ENCODE data around the gene CYSTM1.

The CYSTM1 gene

DNA sequence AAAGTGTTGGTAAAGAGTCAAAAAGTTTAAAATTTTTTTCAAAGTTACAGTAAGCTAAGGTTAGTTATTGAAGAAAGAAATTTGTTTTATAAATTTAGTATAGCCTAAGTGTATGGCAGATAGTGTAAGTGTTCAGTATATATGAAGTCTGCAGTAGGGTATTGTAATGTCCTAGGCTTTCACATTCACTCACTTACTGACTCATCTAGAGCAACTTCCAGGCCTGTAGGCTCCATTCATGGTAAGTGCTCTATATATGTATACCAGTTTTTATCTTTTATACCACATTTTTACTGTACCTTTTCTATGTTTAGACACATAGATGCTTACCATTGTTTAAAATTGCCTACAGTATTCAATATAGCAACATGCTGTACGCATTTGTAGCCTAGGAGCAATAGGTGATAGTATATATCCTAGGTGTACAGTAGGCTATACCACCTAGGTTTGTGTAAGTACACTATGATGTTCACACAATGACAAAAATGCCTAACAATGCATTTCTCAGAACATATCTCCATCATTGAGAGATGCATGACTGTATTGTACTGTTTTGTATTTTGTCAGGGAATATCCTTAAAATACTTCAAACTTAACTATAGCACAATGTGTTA is 38.5 kb downstream of the CYSTM1 start:
- no peak for DNase-seq

DNA sequence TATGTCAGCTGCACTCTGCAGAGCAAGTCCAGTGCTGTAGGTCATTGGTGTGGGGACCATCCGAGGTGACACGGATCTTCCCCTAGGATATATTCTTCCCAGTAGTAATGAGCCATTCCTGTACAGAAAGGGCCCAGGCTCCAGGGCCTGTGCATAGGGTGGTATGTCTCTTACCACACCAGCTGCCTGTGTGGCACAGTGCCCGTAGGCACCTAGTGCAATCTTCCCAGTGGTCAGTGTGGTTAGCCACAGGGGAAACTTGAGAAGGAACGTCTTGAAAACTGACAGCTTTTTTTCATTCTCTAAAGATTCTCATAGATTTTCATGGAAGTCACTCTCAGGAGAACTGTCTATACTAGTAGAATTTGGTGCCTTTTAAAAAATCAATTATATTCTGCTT is 39.8 kb downstream of the CYSTM1 start:
- peak; percentile 18 to 47 (median 37) for DNase-seq

DNA sequence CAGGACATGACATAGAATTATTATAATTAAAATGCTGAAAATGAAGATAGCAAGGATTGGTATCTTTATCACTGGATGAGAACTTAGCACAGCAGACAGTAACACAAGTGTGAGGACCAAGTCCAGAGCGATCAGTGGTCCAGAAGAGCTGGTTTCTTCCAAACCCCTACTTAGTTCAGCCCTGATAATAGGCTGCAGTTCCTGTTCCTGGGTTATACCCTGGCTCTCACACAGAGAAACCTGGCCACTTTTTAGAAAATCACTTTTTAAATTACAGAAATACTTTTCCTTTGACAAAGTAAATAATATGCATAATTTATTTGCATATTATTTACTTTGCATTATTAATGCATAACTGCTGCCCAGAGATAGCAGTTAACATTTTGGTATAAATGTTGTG is 40.3 kb downstream of the CYSTM1 start:
- peak in 1 of 3 donors; percentile 7 for DNase-seq

DNA sequence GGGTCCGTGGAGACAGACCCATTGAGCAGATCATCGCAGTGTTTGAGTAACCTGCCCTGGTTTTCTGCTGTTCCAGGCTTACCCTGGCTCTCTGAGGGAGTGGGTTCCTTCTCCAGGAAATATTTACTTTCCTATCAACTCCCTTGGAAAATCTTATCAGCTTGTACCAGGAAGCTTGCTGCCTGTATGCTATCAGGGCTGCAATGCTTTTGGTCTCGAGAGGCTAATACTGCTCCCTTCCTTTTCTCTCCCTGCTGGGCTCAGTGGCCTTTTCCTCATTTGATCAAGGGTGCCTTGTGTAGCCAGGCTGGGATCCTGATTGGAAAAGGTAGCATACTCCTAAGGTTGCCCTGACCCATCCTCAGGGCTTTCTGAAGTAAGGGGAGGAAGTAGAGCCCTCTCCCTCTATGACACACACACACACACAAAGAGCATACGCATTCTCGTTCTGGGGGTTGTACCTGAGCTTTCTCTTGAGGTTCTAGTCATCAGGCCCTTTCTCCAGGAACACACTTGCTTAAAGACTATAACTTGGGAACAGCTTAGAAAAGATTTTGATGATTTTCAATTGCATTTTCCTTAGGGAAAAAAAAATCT is 41.6 kb downstream of the CYSTM1 start:
- peak in 1 of 3 donors; percentile 13 for DNase-seq

DNA sequence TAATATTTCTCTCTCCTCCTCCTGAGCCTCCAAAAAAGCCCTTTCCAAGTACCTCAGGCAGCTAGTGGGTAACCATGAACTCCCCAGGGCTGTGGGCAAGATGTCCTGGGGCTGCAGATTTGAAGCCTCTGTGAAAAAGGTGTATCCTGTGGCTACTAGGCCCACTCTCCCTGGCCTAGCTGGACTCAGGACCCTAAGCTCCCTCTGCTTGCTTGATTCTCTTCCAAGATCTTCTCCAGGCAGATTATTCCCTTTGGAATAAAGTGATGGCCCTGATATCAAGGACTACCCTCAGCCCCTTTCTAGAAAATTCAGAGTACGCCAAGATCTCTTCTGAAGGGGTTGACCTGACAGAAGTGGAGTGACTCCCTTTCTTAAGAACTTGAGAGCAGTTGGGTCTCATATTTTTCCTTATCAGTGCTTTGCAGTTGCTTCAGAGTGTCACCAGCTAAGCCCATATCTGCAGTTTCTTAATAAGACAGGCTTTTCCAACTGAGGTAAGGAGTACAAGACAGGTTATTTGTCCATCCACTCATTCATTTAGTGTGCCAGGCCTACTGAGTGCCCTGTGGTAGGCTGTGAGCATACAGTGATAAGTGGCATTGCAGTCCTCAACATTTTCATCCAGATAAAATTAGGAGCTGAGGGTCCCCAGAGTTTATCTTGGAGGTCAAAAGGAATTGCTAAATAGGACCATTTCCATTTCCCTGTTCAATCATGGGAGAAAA is 42.5 kb downstream of the CYSTM1 start:
- peak in 1 of 3 donors; percentile 13 for DNase-seq

DNA sequence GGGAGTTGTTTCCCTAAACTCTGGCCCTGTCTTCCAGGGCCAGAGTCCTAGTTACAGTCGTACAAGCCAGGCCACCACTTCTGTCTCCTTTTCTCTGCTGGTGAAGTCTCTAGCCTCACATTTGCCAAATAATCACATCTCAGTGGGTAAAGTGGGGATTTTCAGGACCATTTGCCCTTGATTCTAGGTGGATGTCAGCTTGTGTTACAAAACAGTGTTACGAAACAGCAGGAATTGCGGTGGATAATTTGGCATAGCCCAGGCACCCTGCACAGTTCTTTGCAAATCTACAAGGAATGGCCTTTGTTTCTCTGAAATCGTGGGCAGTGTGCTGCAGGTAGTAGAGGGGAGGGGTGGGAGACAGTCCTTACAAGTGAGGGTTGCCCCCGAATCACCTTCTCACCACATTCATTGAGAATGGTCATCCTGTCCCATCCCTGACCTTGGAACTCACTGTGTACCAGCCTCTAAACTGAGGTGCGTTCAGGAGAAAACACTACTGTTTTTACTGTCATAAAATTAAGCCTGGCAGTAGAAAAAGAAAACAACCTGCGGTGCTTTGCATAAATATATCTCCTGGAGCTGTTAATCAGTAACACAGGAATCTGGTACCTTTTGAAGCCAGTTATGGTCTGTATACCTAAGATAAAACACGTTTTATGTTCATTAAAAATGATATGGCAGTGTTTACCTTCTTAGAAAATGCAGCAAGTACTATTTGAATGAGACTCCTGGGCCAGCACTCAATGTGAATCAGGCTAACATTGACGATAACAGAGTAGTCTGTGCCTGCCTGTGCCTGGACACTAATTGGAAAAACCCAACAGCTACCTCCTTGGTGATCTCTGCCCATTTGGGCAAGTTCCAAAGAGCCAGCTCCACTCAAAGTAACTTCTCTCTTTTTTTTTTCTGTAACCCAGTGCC is 44.3 kb downstream of the CYSTM1 start:
- DNase-seq, result peak; percentile 64 to 79 (median 65)

DNA sequence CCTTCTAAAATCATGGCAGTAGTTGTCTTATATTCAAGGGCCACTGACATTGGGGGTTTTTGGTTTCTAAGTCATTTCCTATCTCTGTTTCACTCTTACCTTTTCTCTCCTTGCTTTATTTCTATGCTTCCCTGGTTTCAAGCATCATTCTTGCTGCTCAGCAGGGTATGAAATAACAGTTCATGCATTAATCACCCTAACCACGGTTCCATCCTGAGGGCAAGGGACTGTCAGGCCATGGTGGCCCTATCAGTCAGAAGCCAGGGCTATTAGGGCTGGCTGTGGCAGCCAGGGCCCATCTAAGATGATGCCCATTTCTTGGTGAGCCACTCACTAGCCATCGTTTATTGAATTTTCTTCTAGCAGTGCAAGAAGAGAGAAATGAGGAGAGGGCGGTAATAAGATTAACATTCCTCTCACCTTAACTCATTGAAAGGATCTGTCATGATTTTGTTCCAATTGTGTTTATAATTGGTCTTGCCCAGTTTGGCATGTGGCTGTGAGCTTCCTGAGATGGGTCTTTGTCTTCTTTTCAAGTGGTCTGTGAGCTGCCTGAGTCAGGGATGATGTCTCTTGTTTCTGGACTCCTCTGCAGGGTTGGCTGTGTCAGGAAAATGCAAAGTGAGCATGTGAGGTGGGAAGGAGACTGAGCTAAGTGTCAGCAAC is 45.2 kb downstream of the CYSTM1 start:
- DNase-seq, result peak in 2 of 3 donors; percentile 36 to 39

DNA sequence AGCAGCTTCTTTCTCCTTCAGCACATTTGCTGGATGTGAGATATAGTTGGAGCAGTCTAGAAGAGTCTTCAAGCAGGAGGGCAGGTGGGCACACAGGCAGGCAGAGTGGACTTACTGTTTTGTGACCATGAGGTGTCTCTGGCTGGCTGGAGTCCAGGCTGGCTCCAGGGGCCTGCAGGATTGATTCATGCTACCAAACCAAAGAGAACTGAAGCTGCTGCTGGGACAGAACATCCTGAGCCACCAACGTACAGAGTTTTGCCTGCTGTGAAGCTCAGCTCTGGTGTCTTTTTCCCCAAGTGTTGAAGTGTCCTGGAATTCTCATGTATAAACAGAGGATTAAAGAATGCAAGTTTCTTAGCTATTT is 45.7 kb downstream of the CYSTM1 start:
- no peak for DNase-seq

DNA sequence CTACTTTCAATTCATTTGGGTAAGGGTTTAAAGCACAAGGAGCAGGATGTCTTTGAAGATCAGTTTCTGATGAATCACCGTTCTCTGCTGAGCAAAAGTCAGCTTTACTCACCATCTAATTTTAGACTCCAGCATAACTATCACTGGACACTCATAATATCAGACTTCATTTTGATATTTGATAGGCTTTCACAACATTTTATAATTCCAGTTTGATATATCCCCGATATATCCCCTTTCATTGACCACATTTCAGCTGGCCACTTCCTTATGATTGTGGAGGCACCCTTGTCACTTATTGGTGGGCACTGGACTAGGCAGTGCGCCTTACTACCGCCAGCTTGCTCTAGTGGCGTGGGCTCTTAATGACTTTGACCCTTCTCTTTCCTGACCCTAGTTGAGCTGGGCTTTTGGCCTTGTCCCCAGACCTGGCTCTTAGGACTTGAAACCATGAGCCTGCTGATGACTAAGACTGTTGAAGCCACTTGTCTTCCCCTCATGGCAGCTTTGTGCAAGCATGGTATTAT is 46.8 kb downstream of the CYSTM1 start:
- peak; percentile 64 to 86 (median 86) for DNase-seq

DNA sequence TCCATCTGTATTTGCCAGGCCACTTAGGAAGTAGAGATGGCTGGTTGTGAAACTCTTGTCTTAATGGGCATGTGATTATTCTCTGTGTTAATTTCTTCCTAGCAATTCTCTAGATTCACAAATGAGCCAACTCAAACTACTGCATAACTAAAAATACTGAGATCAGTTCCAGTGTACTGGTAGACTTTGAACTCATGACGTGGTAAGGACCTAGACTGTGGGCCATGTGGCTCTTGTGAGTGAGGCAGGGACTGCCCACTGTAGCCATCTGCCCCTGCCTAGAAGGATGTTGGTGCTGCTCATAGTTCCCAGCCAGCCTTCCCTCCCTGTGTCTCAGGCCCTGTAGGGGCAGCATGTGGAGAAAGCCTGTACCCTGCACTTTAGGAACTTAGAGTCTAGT is 47.4 kb downstream of the CYSTM1 start:
- no peak for DNase-seq

DNA sequence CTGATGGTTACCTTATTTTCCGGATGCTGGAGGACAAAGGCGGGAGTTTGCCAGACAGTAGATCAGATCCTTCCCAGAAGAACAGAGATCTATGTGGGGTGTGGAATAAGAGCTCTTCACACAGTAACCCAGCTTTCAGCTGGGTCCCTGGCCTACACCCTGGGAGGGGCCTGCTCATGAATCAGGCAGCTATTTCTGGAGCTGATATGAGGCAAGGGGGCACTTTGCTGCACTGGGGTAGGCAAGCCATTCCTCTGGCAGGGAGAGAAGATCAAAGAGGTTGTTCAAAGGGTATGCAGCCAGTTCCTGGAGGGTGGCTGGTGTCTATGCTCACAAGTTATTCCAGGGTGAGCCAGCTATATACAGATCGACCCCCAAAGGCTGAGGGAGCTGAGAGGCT is 48.6 kb downstream of the CYSTM1 start:
- no peak for DNase-seq

DNA sequence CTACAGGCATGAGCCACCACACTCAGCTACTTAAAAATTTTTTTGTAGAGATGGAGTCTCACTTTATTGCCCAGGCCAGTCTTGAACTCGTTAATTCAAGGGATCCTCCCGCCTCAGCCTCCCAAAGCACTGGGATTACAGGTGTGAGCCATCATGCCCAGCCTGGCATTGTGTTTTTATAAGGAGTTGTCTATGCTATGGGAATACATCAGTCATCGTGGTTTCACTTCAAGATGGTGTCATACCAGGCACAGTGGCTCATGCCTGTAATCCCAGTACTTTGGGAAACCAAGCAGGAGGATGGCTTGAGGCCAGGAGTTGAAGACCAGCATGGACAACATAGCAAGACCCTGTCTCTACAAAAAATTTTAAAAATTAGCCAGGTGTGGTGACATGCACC is 49.7 kb downstream of the CYSTM1 start:
- no peak for DNase-seq

DNA sequence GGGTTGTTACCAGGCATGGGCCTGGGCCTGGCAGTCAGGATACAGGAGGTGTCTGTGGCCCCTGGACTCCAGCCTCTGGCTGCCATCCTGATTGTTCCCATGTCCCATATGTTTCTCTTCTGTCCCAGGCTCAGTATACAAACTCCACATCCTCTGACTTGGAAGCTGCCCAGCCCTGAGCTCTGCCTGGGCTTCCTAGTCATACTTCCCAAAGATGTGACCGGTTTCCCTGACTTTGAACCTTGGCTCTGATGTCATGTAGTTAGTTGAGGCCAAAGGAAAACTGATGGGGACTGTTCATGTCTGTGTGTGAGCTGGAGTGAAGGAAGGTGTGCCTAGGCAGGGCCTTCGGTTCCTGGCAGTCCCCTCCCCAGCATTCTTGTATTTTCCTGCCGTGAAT is 50.4 kb downstream of the CYSTM1 start:
- DNase-seq, result no peak

DNA sequence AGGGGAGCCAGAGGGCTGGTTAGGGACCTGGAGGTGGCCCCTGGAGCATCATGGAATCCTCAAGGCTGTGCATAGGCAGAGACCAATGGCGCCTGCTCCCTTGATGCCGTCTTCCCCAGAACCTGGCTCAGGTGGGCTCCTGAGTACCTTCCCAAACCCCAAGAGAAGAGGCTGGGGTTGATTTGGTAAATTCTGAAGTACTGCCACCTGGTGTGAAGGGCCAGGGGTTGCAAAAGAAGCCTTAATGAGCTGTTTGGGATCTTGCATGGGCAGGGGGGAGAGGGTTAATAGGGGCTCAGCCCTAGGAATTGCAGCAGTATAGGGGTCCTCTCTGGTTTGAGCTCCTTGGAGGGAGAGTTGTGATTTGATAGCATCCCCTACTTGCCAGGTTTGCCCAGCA is 52.1 kb downstream of the CYSTM1 start:
- no peak for DNase-seq

DNA sequence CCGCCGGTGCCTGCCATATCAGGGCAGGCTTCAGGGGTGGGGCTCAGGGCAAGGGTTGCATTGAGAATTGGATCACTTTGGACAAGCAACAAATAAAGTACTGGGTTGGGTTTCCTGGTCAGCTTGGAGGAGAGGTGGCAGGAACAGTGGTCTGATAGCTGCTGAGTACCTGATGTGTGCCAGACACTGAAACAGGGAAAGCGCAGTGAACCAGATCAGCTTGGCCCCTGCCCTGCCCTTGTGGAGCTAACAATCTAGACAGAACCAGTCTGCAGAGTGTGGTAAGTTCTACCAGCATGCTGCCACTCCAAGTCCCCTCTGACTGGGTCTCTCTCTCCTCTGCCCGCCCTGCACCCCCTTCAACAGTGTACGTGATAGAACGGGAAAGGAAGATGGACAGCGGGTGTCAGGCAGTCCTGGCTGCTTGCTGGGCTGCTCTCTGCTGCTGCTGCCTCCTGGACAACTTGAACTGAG is 53.4 kb downstream of the CYSTM1 start:
- no peak for DNase-seq

DNA sequence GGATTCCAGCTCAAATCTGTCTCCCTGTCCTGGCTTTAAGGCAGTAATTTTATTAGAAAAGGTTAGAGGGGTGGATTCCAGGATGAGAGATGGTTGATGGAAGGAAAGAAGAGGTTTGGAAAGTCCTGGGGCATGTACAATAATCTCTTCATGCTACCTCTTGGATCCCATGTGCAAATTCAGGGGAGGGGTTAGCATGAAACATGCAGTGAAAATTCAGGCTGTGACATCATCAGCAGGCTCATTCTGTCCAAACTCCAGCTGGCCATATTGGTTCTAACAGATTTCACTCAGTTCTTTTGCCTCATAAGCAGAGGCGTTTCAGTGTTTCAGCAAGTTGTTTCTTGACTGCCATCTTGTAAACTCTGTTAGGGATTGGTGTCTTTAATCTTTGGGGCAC is 55.4 kb downstream of the CYSTM1 start:
- no peak for DNase-seq

DNA sequence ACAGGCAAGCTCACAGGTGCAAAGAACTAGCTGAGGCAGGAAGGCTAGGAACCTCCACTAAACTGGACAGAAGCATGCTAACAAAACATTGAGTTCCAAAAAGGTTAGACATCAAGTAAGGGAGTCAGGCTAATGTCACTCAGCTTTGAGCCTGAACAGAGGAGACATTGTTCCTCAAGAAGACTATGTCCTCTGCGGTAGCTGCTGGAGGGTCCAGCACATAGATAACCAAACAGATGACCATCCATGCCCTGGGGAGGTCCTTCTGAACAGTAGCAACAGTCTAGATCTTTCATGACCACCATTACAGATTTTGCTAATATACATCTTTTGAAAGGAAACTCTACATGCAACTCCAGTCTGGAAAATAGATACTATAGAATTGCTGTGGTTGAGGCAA is 57.7 kb downstream of the CYSTM1 start:
- no peak for DNase-seq

DNA sequence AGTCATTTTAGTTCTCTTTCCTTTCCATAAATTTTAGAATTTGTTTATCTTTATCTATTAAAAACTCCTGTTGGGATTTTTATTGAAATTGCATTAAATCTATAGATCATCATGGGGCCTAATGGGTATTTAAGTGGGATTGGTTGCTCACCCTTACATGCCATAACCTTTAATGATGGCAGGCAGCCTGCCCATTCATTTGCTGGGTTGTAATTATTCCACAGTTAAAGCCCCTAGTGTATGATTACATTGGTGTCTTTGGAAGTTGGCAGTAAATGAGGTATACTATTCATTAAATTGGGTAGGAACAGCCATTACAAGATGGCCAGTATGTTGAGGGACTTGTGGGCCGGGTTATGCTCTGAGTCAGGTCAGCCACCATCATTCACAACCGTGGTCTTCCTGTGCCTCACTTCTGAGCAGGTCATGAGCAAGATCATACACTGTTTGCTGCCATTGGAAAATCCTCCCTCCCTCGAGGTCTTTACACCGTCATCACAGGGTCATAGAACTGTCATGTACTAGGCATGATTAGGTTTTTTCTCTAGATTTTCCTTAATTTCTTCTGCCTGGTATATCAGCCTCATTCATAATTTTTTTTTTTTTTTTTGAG is 59.5 kb downstream of the CYSTM1 start:
- no peak for DNase-seq

DNA sequence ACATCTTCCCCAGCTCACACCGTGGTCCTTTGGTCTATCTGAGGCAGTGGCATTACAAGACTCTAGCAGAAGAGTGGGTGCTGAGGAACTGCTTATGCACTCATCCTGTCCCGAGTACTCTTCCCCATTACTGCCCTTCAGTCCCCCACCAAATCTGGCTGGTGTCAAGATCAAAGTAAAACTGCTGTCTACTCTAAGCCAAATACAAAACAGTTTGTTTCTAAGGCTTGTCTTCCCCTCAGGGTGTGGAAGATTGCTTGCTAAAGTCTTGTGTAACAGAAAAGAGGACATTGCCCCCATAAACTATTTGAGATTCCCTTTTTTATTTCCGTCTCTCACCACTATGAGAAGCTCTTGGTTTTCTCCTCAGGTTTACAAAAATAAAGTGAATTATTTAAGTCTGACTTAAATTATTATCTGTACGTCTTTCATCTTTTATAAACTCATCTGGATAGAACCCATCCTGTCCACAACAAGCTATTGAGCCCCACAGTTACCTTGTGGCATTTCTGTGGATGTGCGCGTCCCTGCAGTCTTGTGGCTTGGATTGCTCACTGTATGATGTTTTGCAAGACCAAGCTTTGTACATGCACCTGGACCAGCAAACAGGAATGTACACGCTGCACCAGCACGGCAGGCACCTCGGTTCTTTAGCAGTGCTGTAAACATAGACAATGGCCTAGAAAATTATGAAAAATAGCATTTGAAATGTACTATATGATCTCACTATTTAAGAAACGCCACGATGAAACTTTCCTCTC is 61.0 kb downstream of the CYSTM1 start:
- DNase-seq, result peak; percentile 31 to 41 (median 33)

DNA sequence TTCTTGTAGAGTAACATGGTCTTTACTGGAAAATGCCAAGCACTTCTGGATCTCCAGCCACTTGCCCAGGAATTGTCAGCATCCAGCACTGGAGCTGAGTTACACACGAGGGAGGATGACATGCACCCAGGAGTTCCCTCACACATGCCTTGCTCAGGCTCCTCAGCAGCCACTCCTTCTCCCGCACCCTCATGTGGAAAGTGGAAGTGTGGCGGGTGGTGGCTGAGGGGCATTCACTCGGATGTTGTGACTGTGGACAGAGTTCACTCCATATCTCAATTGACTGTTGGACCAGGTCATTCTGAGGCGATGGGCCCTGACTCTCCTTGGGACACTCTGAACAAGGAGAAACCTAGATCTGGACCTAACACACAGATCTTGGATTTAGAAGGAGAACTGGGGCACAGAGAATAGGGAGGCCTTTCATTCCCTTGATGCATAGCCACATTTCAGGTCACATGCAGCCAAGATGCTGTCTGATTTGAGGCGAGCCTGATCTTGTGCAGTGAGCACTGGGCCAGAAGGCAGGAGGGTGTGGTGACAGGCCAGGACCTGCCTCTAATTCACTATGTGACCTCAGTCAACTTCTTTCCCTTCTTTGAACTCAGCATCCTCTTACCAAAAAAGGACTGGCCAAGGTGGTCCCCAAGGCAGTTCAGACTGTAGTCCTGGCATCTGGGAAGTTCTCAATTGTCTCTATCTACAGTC is 62.1 kb downstream of the CYSTM1 start:
- peak; percentile 33 to 59 (median 36) for DNase-seq

Data from suppressor macrophage treated with lipopolysaccharide for 1 hour (primary cell).